ENCODE measurements around the gene SOX6.
"Not testable (repeated sequence)": the region's sequence is repeated elsewhere in the genome, so short reads cannot be mapped to it uniquely, and the experiment has no call there.

The SOX6 gene

DNA sequence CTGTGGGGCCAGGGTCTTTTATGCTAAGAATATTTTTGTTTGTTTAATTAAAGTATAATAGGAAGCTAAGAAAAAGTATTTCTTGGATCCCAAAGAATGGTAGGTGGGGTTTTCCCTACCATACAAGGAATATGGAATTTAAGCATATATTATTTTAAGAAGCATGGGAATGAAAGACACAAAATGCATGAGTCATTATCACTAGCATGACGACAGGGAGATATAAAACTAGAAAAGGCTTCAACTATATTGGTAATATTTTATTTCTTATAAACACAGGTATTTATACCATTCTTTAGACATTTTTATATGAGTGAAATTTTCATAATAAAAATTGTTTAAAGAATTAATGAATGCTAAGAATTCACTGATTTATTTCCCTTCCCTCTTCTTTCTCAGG lies 39.3 kb upstream of the SOX6 start:
- TF ChIP-seq, protein P1, sequence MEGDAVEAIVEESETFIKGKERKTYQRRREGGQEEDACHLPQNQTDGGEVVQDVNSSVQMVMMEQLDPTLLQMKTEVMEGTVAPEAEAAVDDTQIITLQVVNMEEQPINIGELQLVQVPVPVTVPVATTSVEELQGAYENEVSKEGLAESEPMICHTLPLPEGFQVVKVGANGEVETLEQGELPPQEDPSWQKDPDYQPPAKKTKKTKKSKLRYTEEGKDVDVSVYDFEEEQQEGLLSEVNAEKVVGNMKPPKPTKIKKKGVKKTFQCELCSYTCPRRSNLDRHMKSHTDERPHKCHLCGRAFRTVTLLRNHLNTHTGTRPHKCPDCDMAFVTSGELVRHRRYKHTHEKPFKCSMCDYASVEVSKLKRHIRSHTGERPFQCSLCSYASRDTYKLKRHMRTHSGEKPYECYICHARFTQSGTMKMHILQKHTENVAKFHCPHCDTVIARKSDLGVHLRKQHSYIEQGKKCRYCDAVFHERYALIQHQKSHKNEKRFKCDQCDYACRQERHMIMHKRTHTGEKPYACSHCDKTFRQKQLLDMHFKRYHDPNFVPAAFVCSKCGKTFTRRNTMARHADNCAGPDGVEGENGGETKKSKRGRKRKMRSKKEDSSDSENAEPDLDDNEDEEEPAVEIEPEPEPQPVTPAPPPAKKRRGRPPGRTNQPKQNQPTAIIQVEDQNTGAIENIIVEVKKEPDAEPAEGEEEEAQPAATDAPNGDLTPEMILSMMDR (IDR thresholded peaks at IDR 0.05; ENCODE audit: control extremely low read depth, extremely low read depth, low read depth, missing control alignments), result no peak
- ChIA-PET CTCF (interaction anchor here (0.9 kb wide), 1 partner anchor 10 kb away, joined by 3 read pairs; no protein-coding TSS in a partner anchor), POLR2A (no interaction called here)
- no peak for DNase-seq (ENCODE audit: extremely low spot score)

DNA sequence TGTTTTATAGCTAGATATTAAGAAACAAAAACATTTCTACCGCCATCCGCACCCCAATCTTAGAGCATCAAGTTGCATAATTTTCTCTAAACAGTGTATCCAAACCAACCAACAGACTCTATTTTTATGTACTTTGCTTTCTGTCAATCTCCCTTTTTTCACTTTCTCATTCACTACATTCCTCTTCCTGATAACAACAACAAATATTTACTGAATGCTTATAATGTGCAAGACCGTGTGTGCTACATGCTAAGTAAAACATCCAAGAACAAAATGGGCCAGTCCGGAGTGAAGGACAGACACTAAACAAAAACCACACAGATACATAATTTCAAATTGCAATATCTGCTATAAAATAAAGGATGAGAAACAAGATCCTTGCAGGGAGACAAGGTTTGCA lies 38.6 kb upstream of the SOX6 start:
- ChIA-PET CTCF (no interaction called here), POLR2A (no interaction called here)
- TF ChIP-seq, protein P1 (IDR thresholded peaks at IDR 0.05; ENCODE audit: control extremely low read depth, extremely low read depth, low read depth, missing control alignments), result no peak
- DNase-seq (ENCODE audit: extremely low spot score), result no peak

DNA sequence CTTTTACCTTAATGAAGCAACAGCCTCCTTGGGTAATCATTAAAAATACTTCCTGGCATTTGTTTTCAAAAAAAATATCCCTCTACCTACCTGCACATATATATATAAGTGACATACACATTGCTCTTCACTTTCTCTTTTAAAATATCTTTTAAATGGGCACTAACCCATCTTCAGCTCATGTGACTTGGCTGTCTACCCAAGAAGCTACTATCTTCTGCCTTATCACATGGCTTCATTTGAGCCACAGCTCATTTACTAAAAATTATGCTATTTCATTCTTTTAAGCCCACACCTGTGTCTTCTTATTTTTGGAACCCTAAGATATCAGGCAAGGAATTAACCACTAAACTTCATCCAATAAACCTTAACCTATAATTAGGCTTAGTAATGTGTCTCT lies 37.0 kb upstream of the SOX6 start:
- TF ChIP-seq, protein P1 (IDR thresholded peaks at IDR 0.05; ENCODE audit: control extremely low read depth, extremely low read depth, low read depth, missing control alignments), result no peak
- ChIA-PET CTCF (no interaction called here), POLR2A (no interaction called here)
- no peak for DNase-seq (ENCODE audit: extremely low spot score)

DNA sequence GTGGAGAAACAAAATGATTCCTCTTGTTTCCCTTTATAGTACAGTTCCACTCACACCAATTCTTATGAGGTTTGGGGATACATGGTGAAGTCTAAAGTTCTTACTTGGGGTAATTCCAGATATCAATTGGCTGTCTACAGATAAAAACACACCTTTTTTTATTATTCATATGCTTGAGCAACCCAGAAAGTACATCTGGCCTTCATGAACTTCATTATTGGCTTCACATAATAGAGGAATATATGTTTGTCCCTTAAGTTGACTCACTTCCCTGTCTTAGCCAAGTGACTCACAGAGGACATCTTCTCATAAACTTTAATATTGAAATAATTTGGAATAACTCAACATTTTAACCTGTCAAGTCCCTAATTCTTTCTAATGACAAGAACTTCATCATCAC lies 36.3 kb upstream of the SOX6 start:
- ChIA-PET POLR2A (no interaction called here), CTCF (no interaction called here)
- TF ChIP-seq, protein P1 (IDR thresholded peaks at IDR 0.05; ENCODE audit: control extremely low read depth, extremely low read depth, low read depth, missing control alignments), result no peak
- DNase-seq (ENCODE audit: extremely low spot score), result no peak

DNA sequence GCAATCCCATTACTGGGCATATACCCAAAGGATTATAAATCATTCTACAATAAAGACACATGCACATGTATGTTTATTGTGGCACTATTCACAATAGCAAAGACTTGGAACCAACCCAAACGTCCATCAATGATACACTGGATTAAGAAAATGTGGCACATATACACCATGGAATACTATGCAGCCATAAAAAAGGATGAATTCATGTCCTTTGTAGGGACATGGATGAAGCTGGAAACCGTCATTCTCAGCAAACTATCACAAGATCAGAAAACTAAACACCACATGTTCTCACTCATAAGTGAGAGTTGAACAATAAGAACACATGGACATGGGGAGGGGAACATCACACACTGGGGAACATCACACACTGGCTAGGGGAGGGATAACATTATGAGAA lies 34.5 kb upstream of the SOX6 start:
- DNase-seq (ENCODE audit: extremely low spot score); POLR2A ChIA-PET; CTCF ChIA-PET: not testable (repeated sequence)

DNA sequence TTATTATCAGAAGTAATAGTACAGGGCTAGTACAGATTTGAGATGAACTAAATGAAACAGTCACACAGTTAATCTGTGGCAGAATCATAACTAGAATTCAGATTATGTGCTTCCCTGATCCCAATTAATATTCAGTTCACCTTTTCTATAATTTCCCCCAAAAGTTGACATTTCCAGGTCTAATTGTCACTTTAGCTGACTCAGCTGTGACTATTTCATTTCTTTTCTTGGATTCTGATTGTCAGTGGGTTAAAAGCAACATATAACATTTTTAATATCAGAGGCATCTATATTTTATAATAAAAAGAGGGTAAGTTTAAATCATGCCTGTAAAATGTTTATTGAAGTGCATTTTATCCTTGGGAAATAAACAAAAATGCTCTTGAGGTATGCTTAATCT lies 28.8 kb upstream of the SOX6 start:
- TF ChIP-seq, protein P1 (IDR thresholded peaks at IDR 0.05; ENCODE audit: control extremely low read depth, extremely low read depth, low read depth, missing control alignments), result no peak
- ChIA-PET CTCF (no interaction called here), POLR2A (no interaction called here)
- DNase-seq (ENCODE audit: extremely low spot score), result no peak

DNA sequence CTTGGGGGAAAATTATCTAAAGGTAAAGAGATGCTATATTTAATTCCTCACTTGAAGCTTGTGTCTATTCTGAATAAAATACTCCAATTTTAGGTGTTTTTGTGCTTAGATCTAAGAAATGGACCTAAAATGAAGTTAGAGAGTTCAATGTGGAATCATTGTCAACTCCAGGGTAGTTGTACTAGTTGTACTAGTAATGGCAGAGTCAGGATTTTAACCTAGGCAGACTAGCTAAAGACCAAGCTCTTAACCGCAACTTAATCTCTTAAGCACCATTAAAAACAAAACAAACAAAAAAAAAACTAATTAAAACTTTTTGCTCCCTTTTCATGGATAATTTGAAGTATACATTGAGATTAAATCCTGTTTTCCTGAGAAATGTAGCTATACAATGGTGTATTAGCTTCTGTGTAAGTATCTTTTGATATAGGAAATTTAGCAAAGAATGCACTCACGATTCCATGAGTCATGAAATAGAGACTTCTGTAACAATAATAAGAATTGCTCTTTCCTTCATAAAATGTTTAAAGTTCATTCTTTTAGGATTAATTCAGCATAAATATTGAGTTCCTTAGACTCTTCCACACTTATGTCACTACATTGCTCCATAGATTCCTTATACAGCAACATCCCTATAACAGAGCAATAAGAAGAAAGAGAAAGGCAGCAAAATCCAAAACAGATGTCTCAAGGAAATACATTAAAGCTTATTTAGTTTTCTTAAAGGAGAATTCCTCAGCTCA lies 26.5 kb upstream of the SOX6 start:
- TF ChIP-seq, protein P1 (IDR thresholded peaks at IDR 0.05; ENCODE audit: control extremely low read depth, extremely low read depth, low read depth, missing control alignments), result no peak
- no peak for DNase-seq (ENCODE audit: extremely low spot score)
- CTCF ChIA-PET, result interaction anchor here (1.4 to 1.8 kb wide), 3 partner anchors 15 to 25 kb away, joined by 3 to 5 read pairs (median 4); no protein-coding TSS in a partner anchor
- POLR2A ChIA-PET, result no interaction called here

Measured in GM10248 (cell line).